Skeletal muscle tissue (tissue), 4 donors: ENCODE data around the gene CEP44. TPM values are rescaled to one million over a fixed set of nuclear protein-coding genes. Genes with fewer than 3 reads are reported as not detected.
"Not testable (repeated sequence)": the region's sequence is repeated elsewhere in the genome, so short reads cannot be mapped to it uniquely, and the experiment has no call there.

ENCODE experiments used
- H3K27ac ChIP-seq: one replicate; pipeline ENCODE4 v1.7.0; 2013; ENCODE audit warnings: mild to moderate bottlenecking, low read depth, low read length, inconsistent platforms
- H3K27me3 ChIP-seq, 3 donors: one replicate each; pipeline ENCODE4 v1.7.0; 2013; ENCODE audit warnings: low read length in 3 of 3; ENCODE audit not compliant: control insufficient read depth in 3 of 3, insufficient read depth in 3 of 3
- H3K36me3 ChIP-seq, 3 donors: one replicate each; pipeline ENCODE4 v1.7.0; 2013; ENCODE audit warnings: low read length in 3 of 3; ENCODE audit not compliant: control insufficient read depth in 3 of 3, insufficient read depth in 3 of 3
- H3K4me1 ChIP-seq, 3 donors: one replicate each; pipeline ENCODE4 v1.7.0; 2013; ENCODE audit warnings: low read length in 3 of 3, mild to moderate bottlenecking in 3 of 3; ENCODE audit not compliant: control insufficient read depth in 3 of 3, insufficient read depth in 3 of 3
- H3K4me3 ChIP-seq, 3 donors: one replicate each; pipeline ENCODE4 v1.7.0; 2013; ENCODE audit warnings: low read length in 3 of 3
- H3K9ac ChIP-seq, 3 donors: one replicate each; pipeline ENCODE4 v1.7.0; 2013; ENCODE audit warnings: low read length in 3 of 3, mild to moderate bottlenecking in 3 of 3, moderate library complexity in 2 of 3, low read depth in 1 of 3
- H3K9me3 ChIP-seq, 3 donors: one replicate each; pipeline ENCODE4 v1.7.0; 2013; ENCODE audit warnings: low read length in 3 of 3; ENCODE audit not compliant: control insufficient read depth in 3 of 3
- total RNA-seq: library from RNA; depleted of rRNA; stranded (reverse); fragments of >200 nt; gene quantifications from one replicate; pipeline ENCODE4 v1.2.3, GENCODE V29; 2014
- donor health status: Osteomylitis.

Gene CEP44
- total RNA-seq, 1 donor from 2014 or later = 17.7 TPM

- Histone ChIP-seq H3K4me3 (no peak overlapping the region), H3K9ac (no peak overlapping the region), H3K36me3 (no peaks in the 10 kb centered on the region), H3K9me3 (no peaks in the 10 kb centered on the region), H3K4me1 (no peaks in the 10 kb centered on the region), H3K27ac (no peak overlapping the region), H3K27me3 (no peaks in the 10 kb centered on the region)
Observed at GRCh38 chr4:174377613-174378012, 93.9 kb downstream of the CEP44 start.

GRCh38 chr4:174378951-174379350, 95.2 kb downstream of the CEP44 start:
- Histone ChIP-seq H3K9ac (no peak overlapping the region), H3K27ac (no peak overlapping the region), H3K4me3 (no peak overlapping the region), H3K4me1 (no peaks in the 10 kb centered on the region), H3K9me3 (no peaks in the 10 kb centered on the region), H3K36me3 (no peaks in the 10 kb centered on the region), H3K27me3 (no peaks in the 10 kb centered on the region)

- not testable (repeated sequence) for H3K9me3 ChIP-seq, H3K27ac ChIP-seq, H3K9ac ChIP-seq, H3K4me3 ChIP-seq, H3K4me1 ChIP-seq, H3K36me3 ChIP-seq, H3K27me3 ChIP-seq
Observed at GRCh38 chr4:174380206-174380605, 96.5 kb downstream of the CEP44 start.

GRCh38 chr4:174380699-174381439, 97.2 kb downstream of the CEP44 start:
- no peaks in the 10 kb centered on the region for H3K4me1 ChIP-seq
- no peaks in the 10 kb centered on the region for H3K27me3 ChIP-seq
- H3K4me3 ChIP-seq = no peak overlapping the region
- no peak overlapping the region for H3K27ac ChIP-seq
- H3K9me3 ChIP-seq = no peaks in the 10 kb centered on the region
- no peak overlapping the region for H3K9ac ChIP-seq
- no peaks in the 10 kb centered on the region for H3K36me3 ChIP-seq

GRCh38 chr4:174381440-174381800, 97.7 kb downstream of the CEP44 start:
- Histone ChIP-seq H3K4me1 (no peaks in the 10 kb centered on the region), H3K9me3 (no peaks in the 10 kb centered on the region), H3K9ac (no peak overlapping the region), H3K4me3 (no peak overlapping the region), H3K27me3 (no peaks in the 10 kb centered on the region), H3K36me3 (no peaks in the 10 kb centered on the region), H3K27ac (no peak overlapping the region)

Other genes with a start within 250 kb of the CEP44 start
- gene FBXO8, start 244 bp upstream of the CEP44 start, total RNA-seq = 30.3 TPM
- 5.7 TPM for gene HPGD, start 238.6 kb downstream of the CEP44 start, total RNA-seq